SK-N-SH (cell line): ENCODE results near the gene DCXR. TPM values are rescaled to one million over a fixed set of nuclear protein-coding genes. Genes with fewer than 3 reads are reported as not detected.

ENCODE experiments used
- CTCF ChIA-PET: fragments of 300-600, 350-600 bp; formaldehyde crosslinking; extraction: SDS; loops from one replicate; lab custom pipeline; 2021; lab: Yijun Ruan, JAX
- POLR2A ChIA-PET: fragments of 350-600 bp; sonication (Branson Sonifier 250); formaldehyde crosslinking; extraction: SDS; loops from one replicate; lab custom pipeline; 2020; ENCODE audit warnings: antibody characterized with exemption, inconsistent platforms; lab: Yijun Ruan, JAX
- DNase-seq: peaks from one replicate; pipeline ENCODE4 v3.0.0; 2012
- H2AFZ ChIP-seq: fragments of 200-600 bp; sonication (generic); 2 replicates; pipeline ENCODE4 v1.8.1; 2016; ENCODE audit warnings: antibody characterized with exemption, mild to moderate bottlenecking, low read depth
- H3F3A ChIP-seq: fragments of 200-600 bp; sonication (generic); replicated peaks from 2 replicates; pipeline ENCODE3; 2016; ENCODE audit warnings: antibody characterized with exemption, mild to moderate bottlenecking; ENCODE audit not compliant: insufficient read depth
- H3K27ac ChIP-seq, 2 experiments: fragments of 200-500 bp in 1 of 2; fragments of 200-600 bp in 1 of 2; sonication (Bioruptor generic) in 1 of 2; sonication (generic), shearing (Covaris generic) in 1 of 2; 2 replicates each; pipeline versions ENCODE4 v1.5.1 to v1.6.1; 2014 to 2016; ENCODE audit warnings: low read depth in 2 of 2, inconsistent platforms in 1 of 2, low read length in 1 of 2, mild to moderate bottlenecking in 1 of 2, mixed read lengths in 1 of 2
- H3K27me3 ChIP-seq: fragments of 200-600 bp; sonication (generic), shearing (Covaris generic); 2 replicates; pipeline ENCODE4 v1.6.1; 2016; ENCODE audit warnings: mixed run types; ENCODE audit not compliant: insufficient read depth
- H3K36me3 ChIP-seq, 2 experiments: fragments of 200-500 bp in 1 of 2; fragments of 200-600 bp in 1 of 2; sonication (Bioruptor generic) in 1 of 2; sonication (generic) in 1 of 2; replicated peaks in 1 of 2; 2 replicates each; pipeline versions ENCODE3 to v1.5.1; 2014 to 2016; ENCODE audit warnings: low read length in 1 of 2, mild to moderate bottlenecking in 1 of 2; ENCODE audit not compliant: insufficient read depth in 2 of 2, control insufficient read depth in 1 of 2
- H3K4me1 ChIP-seq, 2 experiments: fragments of 200-500 bp in 1 of 2; fragments of 200-600 bp in 1 of 2; sonication (Bioruptor generic) in 1 of 2; sonication (generic), shearing (Covaris generic) in 1 of 2; 2 replicates each; pipeline versions ENCODE4 v1.5.1 to v1.6.1; 2014 to 2016; ENCODE audit warnings: low read depth in 1 of 2, low read length in 1 of 2, mixed run types in 1 of 2; ENCODE audit not compliant: insufficient read depth in 2 of 2, control insufficient read depth in 1 of 2
- H3K4me2 ChIP-seq: fragments of 200-600 bp; sonication (generic), shearing (Covaris generic); 2 replicates; pipeline ENCODE4 v1.6.1; 2017; ENCODE audit warnings: mixed run types
- H3K4me3 ChIP-seq, 2 experiments: fragments of 200-500 bp in 1 of 2; fragments of 200-600 bp in 1 of 2; sonication (Bioruptor generic) in 1 of 2; sonication (generic), shearing (Covaris generic) in 1 of 2; 2 replicates each; pipeline versions ENCODE4 v1.5.1 to v1.8.1; 2014 to 2016; ENCODE audit warnings: low read depth in 2 of 2, inconsistent platforms in 1 of 2, low read length in 1 of 2, mild to moderate bottlenecking in 1 of 2, mixed read lengths in 1 of 2, moderate library complexity in 1 of 2
- H3K79me2 ChIP-seq: fragments of 200-600 bp; sonication (generic); 2 replicates; pipeline ENCODE4 v1.8.1; 2017; ENCODE audit warnings: mild to moderate bottlenecking; ENCODE audit not compliant: insufficient read depth
- H3K9ac ChIP-seq: fragments of 200-600 bp; sonication (generic); 2 replicates; pipeline ENCODE4 v1.6.1; 2017; ENCODE audit warnings: mixed run types
- H3K9me2 ChIP-seq: fragments of 200-600 bp; sonication (generic); 2 replicates; pipeline ENCODE4 v1.6.1; 2017; ENCODE audit warnings: mixed run types
- H3K9me3 ChIP-seq: fragments of 200-600 bp; sonication (generic); 2 replicates; pipeline ENCODE4 v1.6.1; 2017; ENCODE audit warnings: mixed run types, mild to moderate bottlenecking, moderate library complexity
- H4K20me1 ChIP-seq: fragments of 200-600 bp; sonication (generic); 2 replicates; pipeline ENCODE4 v1.6.1; 2017; ENCODE audit warnings: mild to moderate bottlenecking, mixed run types; ENCODE audit not compliant: insufficient read depth
- ELF1 ChIP-seq: IDR thresholded peaks from 2 replicates; pipeline ENCODE4 v1.4.0; 2012
- GABPA ChIP-seq: IDR thresholded peaks from 2 replicates; pipeline ENCODE4 v1.4.0; 2012; ENCODE audit warnings: low read depth, mild to moderate bottlenecking
- GATA2 ChIP-seq: sonication (generic); formaldehyde crosslinking; IDR thresholded peaks from 2 replicates; pipeline ENCODE4 v1.5.0; 2020; ENCODE audit warnings: mild to moderate bottlenecking, missing genetic modification reagents
- IRF3 ChIP-seq: fragments of 150-350 bp; IDR thresholded peaks from 2 replicates; pipeline ENCODE4 v1.6.1; 2016; ENCODE audit warnings: mild to moderate bottlenecking, low read depth, low read length
- MXI1 ChIP-seq: IDR thresholded peaks from 2 replicates; pipeline ENCODE4 v1.6.1; 2012; ENCODE audit warnings: mild to moderate bottlenecking, low read depth, low read length, improper control_type of control experiment
- NFIC ChIP-seq: IDR thresholded peaks from 2 replicates; pipeline ENCODE4 v1.4.0; 2012; ENCODE audit warnings: borderline replicate concordance
- RAD21 ChIP-seq: IDR thresholded peaks from 2 replicates; pipeline ENCODE4 v1.6.1; 2012; ENCODE audit warnings: mild to moderate bottlenecking, low read length
- RCOR1 ChIP-seq: fragments of 150-350 bp; IDR thresholded peaks from 2 replicates; pipeline ENCODE4 v1.6.1; 2017; ENCODE audit warnings: antibody characterized with exemption, low read length
- RXRA ChIP-seq: IDR thresholded peaks from 2 replicates; pipeline ENCODE4 v1.4.0; 2012; ENCODE audit warnings: low read depth, mild to moderate bottlenecking, borderline replicate concordance
- SMC3 ChIP-seq: IDR thresholded peaks from 2 replicates; pipeline ENCODE4 v1.6.1; 2012; ENCODE audit warnings: low read depth, low read length, improper control_type of control experiment
- TEAD4 ChIP-seq: IDR thresholded peaks from 2 replicates; pipeline ENCODE4 v1.4.0; 2012; ENCODE audit warnings: mild to moderate bottlenecking, borderline replicate concordance; ENCODE audit not compliant: insufficient read depth
- YY1 ChIP-seq: IDR thresholded peaks from 2 replicates; pipeline ENCODE4 v1.4.0; 2012; ENCODE audit warnings: low read depth, mild to moderate bottlenecking
- WGBS: methylation state at CpG from one replicate; pipeline ENCODE4 v1.1.6; 2017; ENCODE audit warnings: low lambda C conversion rate; 5-methylcytosine and 5-hydroxymethylcytosine counted together
- polyA plus RNA-seq, 3 experiments: library from polyadenylated mRNA; depleted of rRNA; stranded (reverse); fragments of >200 nt; gene quantifications; 2 replicates each; pipeline ENCODE4 v1.2.3, GENCODE V29; 2012
- TF ChIP-seq, protein P1 (sequence below): IDR thresholded peaks from 2 replicates; pipeline ENCODE4 v1.4.0; 2012; ENCODE audit warnings: low read depth, borderline replicate concordance
- TF ChIP-seq, protein P2 (sequence below): IDR thresholded peaks from 2 replicates; pipeline ENCODE4 v1.6.1; 2012; ENCODE audit warnings: mild to moderate bottlenecking, low read depth, low read length, moderate library complexity
- TF ChIP-seq, protein P3 (sequence below): IDR thresholded peaks from 2 replicates; pipeline ENCODE4 v1.4.0; 2012; ENCODE audit warnings: low read depth, borderline replicate concordance

The DCXR gene
- polyA plus RNA-seq, 1 of the 3 experiments (the other 2 are of a cell fraction), result 190 TPM

GRCh38 chr17:82050761-82051641 is 13.5 kb upstream of the DCXR start:
- WGBS, result 45% methylated on average over 31 of the region's 79 CpGs
- peak; percentile 90 for DNase-seq
- POLR2A ChIA-PET, result interaction anchor here (1.0 kb wide), 1 partner anchor 9 kb away, joined by 3 read pairs; no protein-coding TSS in a partner anchor
- TF ChIP-seq MXI1, result no peak
- no peak for TF ChIP-seq RXRA
- TF ChIP-seq ELF1, result no peak
- TF ChIP-seq YY1, result no peak
- TF ChIP-seq GABPA, result no peak
- TF ChIP-seq, protein P1, sequence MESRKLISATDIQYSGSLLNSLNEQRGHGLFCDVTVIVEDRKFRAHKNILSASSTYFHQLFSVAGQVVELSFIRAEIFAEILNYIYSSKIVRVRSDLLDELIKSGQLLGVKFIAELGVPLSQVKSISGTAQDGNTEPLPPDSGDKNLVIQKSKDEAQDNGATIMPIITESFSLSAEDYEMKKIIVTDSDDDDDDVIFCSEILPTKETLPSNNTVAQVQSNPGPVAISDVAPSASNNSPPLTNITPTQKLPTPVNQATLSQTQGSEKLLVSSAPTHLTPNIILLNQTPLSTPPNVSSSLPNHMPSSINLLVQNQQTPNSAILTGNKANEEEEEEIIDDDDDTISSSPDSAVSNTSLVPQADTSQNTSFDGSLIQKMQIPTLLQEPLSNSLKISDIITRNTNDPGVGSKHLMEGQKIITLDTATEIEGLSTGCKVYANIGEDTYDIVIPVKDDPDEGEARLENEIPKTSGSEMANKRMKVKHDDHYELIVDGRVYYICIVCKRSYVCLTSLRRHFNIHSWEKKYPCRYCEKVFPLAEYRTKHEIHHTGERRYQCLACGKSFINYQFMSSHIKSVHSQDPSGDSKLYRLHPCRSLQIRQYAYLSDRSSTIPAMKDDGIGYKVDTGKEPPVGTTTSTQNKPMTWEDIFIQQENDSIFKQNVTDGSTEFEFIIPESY, result no peak
- no peak for TF ChIP-seq RCOR1
- no peak for TF ChIP-seq IRF3
- TF ChIP-seq GATA2 (CRISPR knock-in tag), result no peak
- no peak for TF ChIP-seq NFIC
- TF ChIP-seq RAD21, result no peak
- no peak for TF ChIP-seq TEAD4
- TF ChIP-seq, protein P2, sequence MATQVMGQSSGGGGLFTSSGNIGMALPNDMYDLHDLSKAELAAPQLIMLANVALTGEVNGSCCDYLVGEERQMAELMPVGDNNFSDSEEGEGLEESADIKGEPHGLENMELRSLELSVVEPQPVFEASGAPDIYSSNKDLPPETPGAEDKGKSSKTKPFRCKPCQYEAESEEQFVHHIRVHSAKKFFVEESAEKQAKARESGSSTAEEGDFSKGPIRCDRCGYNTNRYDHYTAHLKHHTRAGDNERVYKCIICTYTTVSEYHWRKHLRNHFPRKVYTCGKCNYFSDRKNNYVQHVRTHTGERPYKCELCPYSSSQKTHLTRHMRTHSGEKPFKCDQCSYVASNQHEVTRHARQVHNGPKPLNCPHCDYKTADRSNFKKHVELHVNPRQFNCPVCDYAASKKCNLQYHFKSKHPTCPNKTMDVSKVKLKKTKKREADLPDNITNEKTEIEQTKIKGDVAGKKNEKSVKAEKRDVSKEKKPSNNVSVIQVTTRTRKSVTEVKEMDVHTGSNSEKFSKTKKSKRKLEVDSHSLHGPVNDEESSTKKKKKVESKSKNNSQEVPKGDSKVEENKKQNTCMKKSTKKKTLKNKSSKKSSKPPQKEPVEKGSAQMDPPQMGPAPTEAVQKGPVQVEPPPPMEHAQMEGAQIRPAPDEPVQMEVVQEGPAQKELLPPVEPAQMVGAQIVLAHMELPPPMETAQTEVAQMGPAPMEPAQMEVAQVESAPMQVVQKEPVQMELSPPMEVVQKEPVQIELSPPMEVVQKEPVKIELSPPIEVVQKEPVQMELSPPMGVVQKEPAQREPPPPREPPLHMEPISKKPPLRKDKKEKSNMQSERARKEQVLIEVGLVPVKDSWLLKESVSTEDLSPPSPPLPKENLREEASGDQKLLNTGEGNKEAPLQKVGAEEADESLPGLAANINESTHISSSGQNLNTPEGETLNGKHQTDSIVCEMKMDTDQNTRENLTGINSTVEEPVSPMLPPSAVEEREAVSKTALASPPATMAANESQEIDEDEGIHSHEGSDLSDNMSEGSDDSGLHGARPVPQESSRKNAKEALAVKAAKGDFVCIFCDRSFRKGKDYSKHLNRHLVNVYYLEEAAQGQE, result no peak
- TF ChIP-seq, protein P3, sequence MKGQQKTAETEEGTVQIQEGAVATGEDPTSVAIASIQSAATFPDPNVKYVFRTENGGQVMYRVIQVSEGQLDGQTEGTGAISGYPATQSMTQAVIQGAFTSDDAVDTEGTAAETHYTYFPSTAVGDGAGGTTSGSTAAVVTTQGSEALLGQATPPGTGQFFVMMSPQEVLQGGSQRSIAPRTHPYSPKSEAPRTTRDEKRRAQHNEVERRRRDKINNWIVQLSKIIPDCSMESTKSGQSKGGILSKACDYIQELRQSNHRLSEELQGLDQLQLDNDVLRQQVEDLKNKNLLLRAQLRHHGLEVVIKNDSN, result no peak
- no peak for TF ChIP-seq SMC3
- TF ChIP-seq, all 33 proteins: peak for 0
- CTCF ChIA-PET, result interaction anchor here (0.6 to 5.1 kb wide), 8 partner anchors 11 to 91 kb away, joined by 3 to 45 read pairs (median 11); partner anchors contain the start of genes DCXR, DUS1L and RAC3
- peaks cover 49% of the 10 kb centered on the region for H3K79me2 ChIP-seq
- no peaks in the 10 kb centered on the region for H3K27me3 ChIP-seq
- peaks cover 31 to 64% of the 10 kb centered on the region in 2 experiments for H3K36me3 ChIP-seq
- H3K27ac ChIP-seq, result peak overlapping the region in 1 of 2 experiments; percentile 74; a peak in 1 of 4 replicates
- H3K4me3 ChIP-seq, result peak overlapping the region; percentile 81 to 100
- H3K4me2 ChIP-seq, result peak overlapping the region; percentile 92
- peak overlapping the region; percentile 71 for H3K9ac ChIP-seq
- peaks cover 14% of the 10 kb centered on the region; the same call in 1 of the 2 replicates for H4K20me1 ChIP-seq
- peaks cover 0 to 25% of the 10 kb centered on the region in 2 experiments; a peak in 2 of 4 replicates for H3K4me1 ChIP-seq
- no peaks in the 10 kb centered on the region for H3K9me2 ChIP-seq
- peaks cover 2% of the 10 kb centered on the region for H3F3A ChIP-seq
- H2AFZ ChIP-seq, result peak overlapping the region; percentile 32; the same call in 1 of the 2 replicates
- no peaks in the 10 kb centered on the region for H3K9me3 ChIP-seq
